NAMALWA (cell line): ENCODE data around the gene SERPINB13.
"Not testable (repeated sequence)": the region's sequence is repeated elsewhere in the genome, so short reads cannot be mapped to it uniquely, and the experiment has no call there.

ENCODE experiments used
- DNase-seq: peaks from one replicate; pipeline ENCODE4 v3.0.0-alpha.2; 2015; ENCODE audit warnings: low spot score

Gene SERPINB13

DNA sequence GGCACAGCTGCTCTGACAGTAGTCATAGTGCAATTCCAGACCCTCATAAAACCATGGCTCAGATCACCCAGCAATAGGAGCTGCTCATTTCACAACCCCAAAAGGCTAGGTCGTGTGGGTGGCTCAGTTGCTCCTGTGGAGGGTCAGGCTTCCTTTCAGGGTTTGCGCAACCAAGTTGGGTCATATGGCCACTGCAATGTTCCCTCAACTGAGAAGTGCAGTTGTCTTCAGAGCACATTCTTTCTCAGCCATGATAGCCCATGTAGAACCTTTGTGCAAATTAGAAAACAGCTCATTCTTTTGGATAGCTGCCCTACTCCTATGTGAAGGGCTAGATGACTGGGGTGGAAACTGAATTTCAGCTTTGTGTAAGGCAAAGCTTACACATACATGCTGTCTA is 3.2 kb downstream of the SERPINB13 start:
- no peak for DNase-seq

DNA sequence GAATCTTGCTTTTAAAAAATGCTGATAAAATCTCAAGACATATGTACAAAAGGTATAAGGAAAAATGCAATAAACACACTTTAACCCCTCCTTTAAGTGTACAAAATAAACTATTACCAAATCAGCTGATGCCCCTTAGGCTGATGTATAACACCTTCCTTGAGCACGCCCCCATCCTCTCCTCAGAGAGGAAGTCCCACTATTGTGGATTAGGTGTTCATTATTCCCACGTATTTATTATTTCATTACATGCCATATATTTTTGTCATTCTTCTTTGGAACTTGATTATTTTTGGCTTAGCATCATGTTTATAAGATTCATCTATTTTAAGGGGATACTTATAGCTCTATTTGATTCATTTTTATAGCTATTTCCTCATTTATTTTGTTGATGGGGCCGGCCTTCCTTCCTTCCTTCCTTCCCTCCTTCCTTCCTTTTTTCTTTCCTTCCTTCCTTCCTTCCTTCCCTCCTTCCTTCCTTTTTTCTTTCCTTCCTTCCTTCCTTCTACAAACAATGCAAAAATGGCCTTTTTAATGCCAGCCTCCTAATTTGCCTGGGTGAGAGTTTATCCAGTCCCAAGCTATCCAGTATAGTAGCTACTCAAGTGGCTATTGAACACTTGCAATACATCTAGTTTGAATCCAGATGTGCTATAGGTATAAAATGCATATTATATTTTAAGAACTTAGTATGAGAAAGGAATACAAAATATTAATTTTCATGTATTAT is 4.0 kb downstream of the SERPINB13 start:
- DNase-seq, result no peak

DNA sequence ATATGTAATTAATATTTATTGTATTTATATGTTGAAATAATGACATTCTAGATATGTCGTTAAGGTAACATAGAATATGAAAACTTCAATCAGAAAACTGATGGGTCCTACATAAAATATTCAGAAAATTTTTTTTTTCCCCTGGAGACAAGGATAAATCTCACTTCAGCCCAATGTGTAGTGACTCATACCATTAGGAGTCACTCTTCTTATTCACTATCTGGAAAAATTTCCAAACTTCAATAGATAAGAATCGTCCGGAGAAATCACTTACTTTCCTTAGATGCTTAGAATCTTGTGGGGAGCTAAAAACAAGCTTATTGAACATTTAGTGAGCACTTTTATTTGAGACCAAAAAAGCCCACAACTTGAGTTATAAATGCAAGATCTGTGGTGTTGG is 4.6 kb downstream of the SERPINB13 start:
- no peak for DNase-seq

DNA sequence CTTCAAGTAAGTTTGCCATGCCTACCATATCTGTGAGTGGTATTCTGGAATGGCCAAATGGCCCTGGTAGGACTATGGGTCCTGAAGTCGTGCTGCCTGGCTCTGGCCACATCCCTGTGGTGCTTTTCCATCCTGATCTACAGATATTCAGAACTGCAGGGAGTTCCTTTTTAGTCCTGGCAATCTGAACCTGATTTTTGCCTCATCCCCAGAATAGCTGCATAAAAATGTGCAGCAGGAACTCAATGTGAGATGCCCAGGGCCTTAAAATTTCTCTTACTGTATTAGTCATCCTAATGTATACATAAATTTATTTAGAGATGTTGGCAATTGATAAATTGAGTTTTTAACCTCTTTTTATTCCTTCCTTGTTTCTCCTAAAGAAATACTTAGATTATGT is 5.3 kb downstream of the SERPINB13 start:
- no peak for DNase-seq

DNA sequence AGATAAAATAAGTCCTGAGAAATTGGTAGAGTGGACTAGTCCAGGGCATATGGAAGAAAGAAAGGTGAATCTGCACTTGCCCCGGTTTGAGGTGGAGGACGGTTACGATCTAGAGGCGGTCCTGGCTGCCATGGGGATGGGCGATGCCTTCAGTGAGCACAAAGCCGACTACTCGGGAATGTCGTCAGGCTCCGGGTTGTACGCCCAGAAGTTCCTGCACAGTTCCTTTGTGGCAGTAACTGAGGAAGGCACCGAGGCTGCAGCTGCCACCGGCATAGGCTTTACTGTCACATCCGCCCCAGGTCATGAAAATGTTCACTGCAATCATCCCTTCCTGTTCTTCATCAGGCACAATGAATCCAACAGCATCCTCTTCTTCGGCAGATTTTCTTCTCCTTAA is 9.8 kb downstream of the SERPINB13 start:
- no peak for DNase-seq

DNA sequence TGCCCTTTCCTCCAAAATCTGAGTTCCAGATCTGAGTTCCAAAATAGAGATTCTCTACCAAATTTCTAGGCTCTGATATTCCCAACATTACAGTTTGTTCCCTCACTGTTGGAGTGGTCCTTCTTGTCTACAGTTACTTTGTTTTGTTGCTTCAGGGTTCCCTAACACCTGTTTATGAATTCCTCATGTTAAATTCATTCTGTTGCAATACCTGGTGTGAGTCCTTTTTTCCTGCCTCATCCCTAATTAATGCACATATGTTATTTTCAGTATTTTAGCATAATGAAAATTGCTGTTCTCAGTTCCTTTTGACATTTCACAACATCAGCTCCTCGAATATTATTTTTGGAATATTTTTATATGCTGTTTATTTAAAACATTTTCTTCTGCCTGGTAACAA is 16.2 kb downstream of the SERPINB13 start:
- no peak for DNase-seq

DNA sequence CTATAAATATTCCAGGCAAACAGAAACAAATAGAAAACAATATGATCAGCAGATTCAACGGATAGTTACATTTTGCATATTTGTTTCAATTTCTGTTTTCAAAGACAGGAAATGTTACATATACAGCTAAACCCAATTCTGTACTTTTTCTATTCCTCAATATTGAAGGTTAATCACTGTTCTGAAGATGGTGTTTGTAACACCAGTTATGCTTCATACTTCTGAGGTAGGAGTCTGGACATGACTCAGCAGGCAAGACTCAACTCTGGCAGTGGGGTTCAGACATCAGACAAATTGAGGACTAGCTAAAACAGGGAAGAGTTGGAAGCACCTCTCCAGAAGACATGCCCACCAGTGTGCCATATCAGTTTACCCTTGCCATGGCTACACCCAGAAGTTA is 16.6 kb downstream of the SERPINB13 start:
- DNase-seq, result no peak

DNA sequence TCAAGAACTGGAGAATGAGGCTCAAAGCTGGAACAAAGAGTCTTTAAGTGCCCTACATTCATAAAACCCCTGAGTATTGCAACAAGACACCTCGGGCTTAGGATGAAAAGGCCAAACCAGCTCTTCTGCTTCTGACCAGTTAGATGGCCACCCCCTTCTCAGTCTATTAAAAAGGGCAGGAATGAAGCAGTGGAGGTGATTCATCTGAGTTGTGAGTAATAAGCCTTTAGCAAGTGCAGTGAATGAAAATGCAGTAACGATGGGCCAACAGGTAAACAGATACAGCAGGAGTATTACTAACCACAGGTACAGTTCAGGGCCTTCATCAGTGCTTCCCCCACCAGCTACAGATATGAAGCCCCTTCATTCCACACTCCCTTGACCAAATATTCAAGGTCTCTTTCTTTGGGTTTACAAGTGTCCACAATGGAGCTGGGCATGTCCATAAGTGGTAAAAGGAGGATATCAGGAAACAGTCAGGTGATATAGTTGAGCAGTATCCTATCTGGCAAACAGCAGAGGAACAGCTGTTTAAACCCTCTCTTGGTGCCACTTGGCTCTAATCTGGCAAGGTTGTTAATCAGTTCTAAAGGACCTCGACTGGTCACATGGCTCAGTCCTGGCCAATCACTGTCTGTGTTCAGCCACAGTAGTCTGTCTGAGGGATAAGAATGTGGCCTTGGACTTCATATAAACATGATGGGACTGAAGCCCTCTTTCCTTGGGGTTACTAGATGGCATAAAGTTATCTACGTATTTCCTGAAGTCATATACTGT is 17.8 kb downstream of the SERPINB13 start:
- no peak for DNase-seq

DNA sequence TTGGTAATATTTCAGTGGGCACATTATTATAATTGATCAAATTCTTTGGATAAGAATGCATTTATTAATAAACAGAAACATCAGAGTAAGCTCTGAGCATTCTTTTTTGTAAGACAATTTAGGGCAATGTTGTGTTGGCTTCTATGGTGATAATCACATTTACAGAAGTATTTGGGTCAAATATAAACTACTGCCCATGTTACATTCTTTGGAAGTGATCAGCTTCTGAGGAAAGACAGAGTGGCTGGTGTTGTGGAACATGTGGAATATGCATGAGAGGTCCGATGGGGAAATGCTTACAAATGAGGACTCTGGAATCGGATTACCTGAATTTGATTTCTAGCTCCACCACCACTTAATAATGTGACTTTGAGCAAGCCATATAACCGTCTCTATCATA is 19.4 kb downstream of the SERPINB13 start:
- DNase-seq, result no peak

DNA sequence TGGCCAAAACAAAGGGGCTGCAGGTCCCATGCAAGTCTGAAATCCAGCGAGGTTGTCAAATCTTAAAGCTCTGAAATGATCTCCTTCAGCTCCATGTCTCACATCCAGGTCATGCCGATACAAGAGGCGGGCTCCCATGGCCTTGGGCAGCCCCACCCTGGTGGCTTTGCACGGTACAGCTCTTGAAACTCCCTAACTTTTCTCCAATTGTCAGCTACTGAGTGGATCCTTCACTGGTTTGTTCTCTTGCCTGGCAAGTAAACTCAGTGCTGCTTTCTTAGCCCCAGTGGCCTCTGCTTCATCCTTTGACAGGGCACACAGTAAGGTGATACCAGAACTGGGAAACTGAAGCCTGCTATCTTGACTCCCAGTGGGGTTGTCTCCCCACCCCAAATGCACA is 26.3 kb downstream of the SERPINB13 start:
- DNase-seq, result no peak

DNA sequence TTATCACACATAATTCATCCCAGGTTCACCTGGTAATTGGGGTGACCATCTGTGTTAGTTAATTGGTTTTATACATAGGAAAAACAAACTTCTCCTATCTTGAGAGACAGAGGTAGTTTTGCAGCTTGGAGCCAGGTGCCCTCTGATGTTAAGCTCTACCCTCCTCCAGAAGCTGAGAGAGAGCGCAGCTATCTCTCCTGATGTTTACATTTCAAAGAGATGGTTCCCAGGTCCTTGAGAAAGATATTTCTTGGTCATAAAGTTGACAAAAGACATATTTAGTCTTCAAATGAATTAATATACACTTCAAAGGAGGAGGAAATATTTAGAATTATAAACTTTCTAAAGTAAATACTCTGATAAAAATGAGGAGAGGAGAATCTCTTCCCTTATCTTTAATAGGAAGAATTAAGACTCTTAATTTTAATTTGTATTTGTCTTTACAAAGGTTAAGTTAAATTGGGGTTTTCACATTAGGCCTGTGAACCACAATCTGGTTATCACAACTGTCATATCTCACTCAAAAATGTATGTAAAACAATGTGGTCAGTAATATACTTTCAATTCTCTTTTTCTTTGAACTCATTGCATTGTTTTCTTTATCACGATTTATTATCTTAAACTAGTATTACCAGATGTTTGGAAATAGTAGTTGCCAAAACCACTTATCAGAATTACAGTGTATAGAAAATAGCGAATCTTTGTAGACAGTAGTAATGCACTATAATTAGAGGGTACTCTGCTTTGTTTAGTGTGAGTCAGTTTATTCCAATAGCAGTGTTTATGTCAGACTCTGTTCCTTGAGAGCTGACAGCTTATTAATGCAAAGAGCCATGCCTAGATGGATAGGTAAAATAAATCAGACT is 30.1 kb downstream of the SERPINB13 start:
- DNase-seq, result no peak

DNA sequence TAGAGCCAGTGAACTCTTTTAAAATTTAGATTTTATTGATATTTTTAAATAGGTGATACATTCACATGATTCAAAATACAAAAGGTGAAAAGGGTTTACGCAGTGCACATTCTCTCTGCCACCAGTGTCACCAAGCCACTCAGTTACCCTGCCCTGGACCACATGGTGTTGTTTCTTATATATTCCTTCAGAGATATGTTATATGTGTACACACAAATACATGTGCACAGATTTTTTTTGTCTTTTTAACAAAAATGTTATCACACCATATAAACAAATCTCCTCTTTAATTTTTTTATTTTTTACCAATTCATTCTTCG is 30.7 kb downstream of the SERPINB13 start:
- no peak for DNase-seq

DNA sequence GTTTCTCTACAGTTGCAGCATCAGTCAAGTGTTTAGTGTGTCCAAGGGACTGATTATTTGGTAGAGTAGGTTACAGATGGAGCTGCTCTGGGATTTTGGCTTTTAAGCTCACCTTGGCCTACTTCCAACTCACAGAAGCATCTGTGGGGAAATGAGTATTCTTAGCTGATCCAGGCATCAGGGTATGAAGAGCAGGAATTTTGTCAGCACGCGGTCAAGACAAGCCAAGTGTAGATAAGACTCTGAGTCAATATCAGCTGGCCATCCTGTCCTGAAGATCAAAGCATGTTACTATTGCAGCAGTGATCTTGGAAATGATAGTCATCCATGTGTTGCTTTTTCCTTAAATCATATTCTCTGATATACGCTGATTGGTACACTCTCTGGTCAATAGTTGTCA is 32.5 kb downstream of the SERPINB13 start:
- DNase-seq, result no peak

DNA sequence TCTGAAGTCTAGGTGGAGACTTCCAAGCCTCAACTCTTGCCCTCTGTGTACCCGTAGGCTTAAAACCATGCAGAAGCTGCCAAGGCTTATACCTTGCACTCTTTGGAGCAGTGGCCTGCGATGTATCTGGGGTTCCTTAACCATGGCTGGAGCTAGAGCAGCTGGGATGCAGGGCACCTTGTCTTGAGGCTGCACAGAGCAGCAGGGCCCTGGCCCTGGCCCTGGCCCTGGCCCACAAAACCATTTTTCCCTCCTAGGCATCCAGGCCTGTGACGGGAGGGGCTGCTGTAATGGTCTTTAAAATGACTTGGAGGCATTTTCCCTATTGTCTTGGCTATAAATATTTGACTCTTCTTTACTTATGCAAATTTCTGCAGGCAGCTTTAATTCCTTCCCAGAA is 37.7 kb downstream of the SERPINB13 start:
- DNase-seq, result no peak

DNA sequence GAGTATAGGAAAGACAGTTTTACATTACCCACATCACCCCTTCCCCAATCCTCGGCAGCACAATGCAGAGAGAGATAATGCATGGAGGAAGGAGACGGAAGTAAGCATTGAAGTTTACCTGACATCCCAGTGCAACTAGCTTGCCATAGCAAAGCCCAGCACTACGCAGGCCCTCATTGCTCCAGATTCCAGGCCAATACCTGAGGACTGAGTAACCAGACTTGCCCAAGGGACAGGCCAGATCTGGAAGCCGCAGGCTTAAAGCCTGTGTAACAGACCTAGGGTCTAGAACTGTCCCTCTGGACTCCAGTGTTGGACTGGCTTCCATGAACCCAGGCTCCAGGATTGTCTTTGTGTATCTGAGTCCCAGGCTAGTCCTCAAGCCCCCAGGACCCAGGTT is 39.3 kb downstream of the SERPINB13 start:
- DNase-seq, result no peak

DNA sequence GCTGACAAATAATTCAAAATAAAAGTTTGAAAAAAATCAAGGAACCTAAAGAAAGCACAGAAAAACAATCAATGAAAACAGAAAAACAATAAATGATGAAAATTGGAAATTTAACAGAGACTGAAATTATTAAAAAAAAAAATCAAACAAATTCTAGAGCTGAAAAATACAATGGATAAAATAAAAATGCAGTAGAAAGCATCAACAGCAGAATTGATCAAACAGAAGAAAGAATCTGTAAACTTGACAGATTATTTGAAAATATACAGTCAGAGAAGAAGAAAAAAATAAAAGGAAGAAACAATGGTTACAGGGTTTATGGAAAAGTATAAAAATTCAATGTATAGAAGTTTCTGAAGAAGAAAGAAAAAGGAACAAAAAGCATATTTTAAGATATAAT is 40.7 kb downstream of the SERPINB13 start:
- DNase-seq, result no peak

DNA sequence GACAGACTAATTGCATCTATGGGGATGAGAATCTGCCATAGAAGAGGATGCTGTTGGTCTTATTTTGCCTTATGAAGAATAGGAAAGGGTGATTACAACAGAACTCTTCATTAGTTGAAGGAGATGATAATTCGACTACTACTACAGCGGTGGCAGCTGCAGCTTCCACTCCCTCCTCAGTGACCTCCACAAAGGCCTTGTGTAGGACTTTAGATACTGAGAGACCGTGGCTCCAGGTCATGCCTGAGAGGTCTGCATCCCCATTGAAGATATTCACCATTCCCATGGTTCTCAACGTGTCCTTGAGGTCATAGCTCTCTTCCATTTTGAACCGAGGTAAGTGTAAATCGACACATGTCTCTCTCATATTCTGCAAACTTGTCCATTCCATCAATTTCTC is 50.6 kb downstream of the SERPINB13 start:
- no peak for DNase-seq

DNA sequence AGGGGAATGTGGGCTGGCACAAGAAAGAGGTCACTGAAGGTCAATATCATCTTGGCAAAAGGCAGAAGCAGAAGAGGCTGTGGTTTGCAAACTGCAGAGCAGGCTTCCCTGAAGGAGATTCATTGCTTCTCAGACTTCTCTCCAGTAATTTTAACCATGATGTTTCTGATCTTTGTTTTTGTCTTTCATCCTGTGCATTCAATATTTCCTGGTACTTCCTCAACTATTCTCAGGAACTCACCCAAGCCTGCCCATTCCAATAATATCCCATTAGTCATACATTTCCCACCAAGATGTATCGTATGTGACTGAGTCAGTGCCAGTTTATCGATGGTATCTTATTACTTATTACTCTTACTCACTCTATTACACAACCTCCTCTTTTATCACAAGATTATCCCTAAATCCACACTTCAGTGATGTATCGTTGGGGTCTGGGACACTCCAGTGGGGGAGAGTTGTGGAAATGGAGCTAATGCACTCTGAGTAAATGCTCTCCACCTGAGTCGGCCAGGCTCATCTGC is 54.1 kb downstream of the SERPINB13 start:
- not testable (repeated sequence) for DNase-seq

DNA sequence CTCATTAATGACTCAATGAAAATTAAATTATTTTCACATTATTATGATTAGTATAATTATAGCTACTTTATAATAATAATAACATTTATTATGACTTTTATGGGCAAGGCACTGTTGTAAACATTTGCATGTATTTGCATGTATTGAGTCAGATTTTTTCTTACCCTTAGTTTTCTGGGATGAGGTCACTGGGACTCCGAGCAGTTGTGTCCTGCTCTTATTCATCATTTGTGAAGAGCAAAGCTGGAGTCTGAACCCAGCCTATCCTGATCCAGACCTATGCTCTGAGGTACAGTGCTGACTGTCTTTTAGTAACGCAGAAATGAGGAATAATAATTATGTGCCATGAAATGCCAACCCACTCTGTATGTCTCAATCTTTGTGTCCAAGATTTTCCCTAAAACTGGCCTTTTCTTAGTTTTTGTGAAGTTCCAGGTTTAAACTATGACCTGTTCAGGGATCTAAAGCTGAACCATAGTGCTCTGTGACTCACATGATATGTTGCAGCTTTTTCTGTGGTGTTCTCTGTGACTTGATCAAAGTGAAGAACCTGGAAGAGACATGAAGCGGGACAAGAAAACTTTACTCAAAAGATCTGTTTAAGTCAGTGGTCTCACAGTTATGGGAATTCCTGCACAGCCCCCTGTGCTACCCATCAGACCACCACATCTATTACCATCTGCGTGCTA is 55.7 kb downstream of the SERPINB13 start:
- DNase-seq, result not testable (repeated sequence)

DNA sequence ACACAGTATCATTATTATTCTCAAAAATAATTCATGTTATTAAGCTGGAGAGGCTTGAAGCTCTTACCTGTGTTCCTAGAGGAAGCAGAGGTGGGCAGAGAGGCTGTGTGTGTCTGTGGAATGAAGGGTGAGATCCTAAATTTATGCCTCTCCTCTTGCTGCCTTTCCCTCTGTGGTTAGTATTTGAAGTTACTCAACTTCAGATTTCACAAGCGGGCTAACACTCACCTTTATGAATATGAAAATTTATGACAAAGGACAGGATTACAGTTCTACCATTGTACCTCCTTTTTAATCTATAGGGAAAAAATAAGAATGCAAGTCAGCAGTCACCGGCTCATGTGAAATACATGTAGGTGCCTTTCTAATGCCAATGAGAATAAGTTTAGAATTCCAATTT is 57.0 kb downstream of the SERPINB13 start, which contains the start of gene SERPINB4:
Gene SERPINB4, minus strand, starts transcription at position 115 of the 400 bp plus-strand sequence. CDS start 679 bp downstream, outside the sequence.
- not testable (repeated sequence) for DNase-seq

DNA sequence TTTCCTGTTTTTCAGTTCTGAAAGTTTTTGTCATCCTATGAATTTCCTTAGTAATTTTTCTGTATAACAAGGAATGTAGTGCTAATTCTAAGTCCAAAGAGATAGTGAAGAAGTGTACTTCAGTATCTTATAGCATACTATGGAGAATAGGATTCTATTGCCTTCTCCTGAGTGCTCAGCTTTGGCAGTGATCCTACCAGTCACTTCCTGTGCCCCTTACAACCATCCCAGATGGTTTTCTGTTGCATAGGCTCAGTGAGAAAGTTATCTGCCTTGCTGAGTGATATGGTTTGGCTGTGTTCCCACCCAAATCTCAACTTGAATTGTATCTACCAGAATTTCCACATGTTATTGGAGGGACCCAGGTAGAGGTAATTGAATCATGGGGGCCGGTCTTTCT is 57.6 kb downstream of the SERPINB13 start:
- DNase-seq, result not testable (repeated sequence)

DNA sequence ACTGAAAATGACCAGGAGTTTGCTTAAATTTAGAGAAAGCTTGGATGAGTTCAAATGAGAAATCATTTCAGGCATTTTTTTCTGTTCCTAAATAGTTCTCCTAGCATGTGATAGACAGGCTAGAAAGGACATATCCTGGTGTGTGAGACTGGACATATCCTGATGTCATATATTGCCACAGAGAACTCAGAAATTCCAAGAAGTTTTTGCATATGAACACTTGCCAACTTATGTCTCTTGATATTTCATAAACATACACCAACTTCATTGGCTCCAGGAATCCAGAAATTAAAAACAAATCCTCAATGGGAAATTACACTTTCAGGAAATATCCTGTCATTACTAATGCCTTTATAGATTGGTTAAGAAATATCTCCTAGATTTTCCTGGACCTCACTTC is 59.8 kb downstream of the SERPINB13 start:
- DNase-seq, result no peak
